Hepatocyte (in vitro differentiated cells): Measurements from ENCODE around the gene ASGR2. TPM values are rescaled to one million over a fixed set of nuclear protein-coding genes. Genes with fewer than 3 reads are reported as not detected.

Source experiments
- DNase-seq: peaks from one replicate; pipeline ENCODE4 v3.0.0-alpha.2; 2016; ENCODE audit warnings: low spot score
- H2AFZ ChIP-seq: fragments of 200-600 bp; sonication (generic); 2 replicates; pipeline ENCODE4 v1.6.0; 2016; ENCODE audit warnings: antibody characterized with exemption, mild to moderate bottlenecking
- H3K27ac ChIP-seq: fragments of 200-600 bp; sonication (generic); 2 replicates; pipeline ENCODE4 v1.5.1; 2016; ENCODE audit warnings: mild to moderate bottlenecking
- H3K27me3 ChIP-seq: fragments of 200-600 bp; sonication (generic); 2 replicates; pipeline ENCODE4 v1.6.1; 2016
- H3K36me3 ChIP-seq: fragments of 200-600 bp; sonication (generic); replicated peaks from 2 replicates; pipeline ENCODE4 v1.5.1; 2016; ENCODE audit warnings: low read depth; ENCODE audit not compliant: insufficient read depth
- H3K4me1 ChIP-seq: fragments of 200-600 bp; sonication (generic); 2 replicates; pipeline ENCODE4 v1.5.1; 2016; ENCODE audit warnings: mild to moderate bottlenecking, moderate library complexity; ENCODE audit not compliant: insufficient read depth
- H3K4me2 ChIP-seq: fragments of 200-600 bp; sonication (generic); 2 replicates; pipeline ENCODE4 v1.6.0; 2016
- H3K4me3 ChIP-seq: fragments of 200-600 bp; sonication (generic); 2 replicates; pipeline ENCODE4 v1.5.1; 2016; ENCODE audit warnings: mild to moderate bottlenecking
- H3K79me2 ChIP-seq: fragments of 200-600 bp; sonication (generic); 2 replicates; pipeline ENCODE4 v1.6.0; 2017; ENCODE audit warnings: mild to moderate bottlenecking
- H3K9me2 ChIP-seq: fragments of 200-600 bp; sonication (generic); replicated peaks from 2 replicates; pipeline ENCODE4 v1.6.0; 2017; ENCODE audit warnings: mild to moderate bottlenecking; ENCODE audit not compliant: insufficient read depth
- H3K9me3 ChIP-seq: fragments of 200-600 bp; sonication (generic); 2 replicates; pipeline ENCODE4 v1.5.1; 2016; ENCODE audit warnings: low read depth, mild to moderate bottlenecking
- H4K20me1 ChIP-seq: fragments of 200-600 bp; sonication (generic); 2 replicates; pipeline ENCODE4 v1.6.0; 2016; ENCODE audit warnings: mild to moderate bottlenecking; ENCODE audit not compliant: insufficient read depth, poor library complexity, severe bottlenecking
- CTCF ChIP-seq: fragments of 200-600 bp; sonication (generic); IDR thresholded peaks from 2 replicates; pipeline ENCODE4 v1.5.1; 2016; ENCODE audit warnings: antibody characterized with exemption, mild to moderate bottlenecking; ENCODE audit not compliant: poor library complexity
- EZH2 ChIP-seq: fragments of 200-600 bp; sonication (generic); IDR thresholded peaks from 2 replicates; pipeline ENCODE4 v1.6.1; 2016; ENCODE audit warnings: antibody characterized with exemption, mild to moderate bottlenecking, borderline replicate concordance
- EZH2phosphoT487 ChIP-seq: fragments of 200-600 bp; sonication (generic); IDR thresholded peaks from one replicate; pipeline ENCODE4 v1.6.1; 2018; ENCODE audit warnings: antibody characterized with exemption, mild to moderate bottlenecking, low read depth, moderate library complexity; ENCODE audit not compliant: unreplicated experiment, severe bottlenecking
- WGBS: methylation state at CpG from one replicate; pipeline ENCODE4 v1.1.6; 2016; ENCODE audit warnings: low lambda C conversion rate; ENCODE audit errors: missing lambda C conversion rate; 5-methylcytosine and 5-hydroxymethylcytosine counted together
- polyA plus RNA-seq: library from polyadenylated mRNA; unstranded; fragments of >200 nt; fragmentation: Nextera tagmentation; extraction: Ambion mirVana; gene quantifications from 2 replicates; pipeline ENCODE4 v1.2.1, GENCODE V29; 2016
- total RNA-seq: library from RNA; depleted of rRNA; stranded (reverse); fragments of >200 nt; gene quantifications from 2 replicates; pipeline ENCODE4 v1.2.3, GENCODE V29; 2014

Gene ASGR2
- total and polyA plus RNA-seq, 2 experiments from 2014 or later: 65.5 to 90.6 TPM

- no peak overlapping the region for H3K27ac ChIP-seq
- DNase-seq: no peak
- 34% methylated on average over 3 of the region's 3 CpGs for WGBS
- H3K9me2 ChIP-seq: no peaks in the 10 kb centered on the region
- no peak overlapping the region for H3K4me2 ChIP-seq
- H3K4me3 ChIP-seq: no peak overlapping the region
- no peaks in the 10 kb centered on the region for H3K9me3 ChIP-seq
- H2AFZ ChIP-seq: no peak overlapping the region
- no peaks in the 10 kb centered on the region for H3K79me2 ChIP-seq
- TF ChIP-seq EZH2phosphoT487: no peak
- TF ChIP-seq CTCF: no peak
- no peak for TF ChIP-seq EZH2
- H4K20me1 ChIP-seq: no peaks in the 10 kb centered on the region
- no peaks in the 10 kb centered on the region for H3K27me3 ChIP-seq
- H3K36me3 ChIP-seq: no peaks in the 10 kb centered on the region
- H3K4me1 ChIP-seq: no peaks in the 10 kb centered on the region
Observed at GRCh38 chr17:7147772-7148171, 33.1 kb upstream of the ASGR2 start.

- Histone ChIP-seq H3K4me1 (peaks cover 4% of the 10 kb centered on the region), H3K27ac (no peak overlapping the region), H3K4me3 (no peak overlapping the region), H3K79me2 (no peaks in the 10 kb centered on the region), H2AFZ (no peak overlapping the region), H3K4me2 (no peak overlapping the region), H4K20me1 (no peaks in the 10 kb centered on the region), H3K9me2 (no peaks in the 10 kb centered on the region), H3K27me3 (no peaks in the 10 kb centered on the region), H3K9me3 (no peaks in the 10 kb centered on the region), H3K36me3 (no peaks in the 10 kb centered on the region)
- no peak for DNase-seq
- 55% methylated on average over 5 of the region's 6 CpGs for WGBS
- no peak for TF ChIP-seq EZH2phosphoT487
- no peak for TF ChIP-seq EZH2
- no peak for TF ChIP-seq CTCF
Observed at GRCh38 chr17:7146115-7146514, 31.5 kb upstream of the ASGR2 start.

GRCh38 chr17:7144213-7144612 lies 29.6 kb upstream of the ASGR2 start:
- no peaks in the 10 kb centered on the region for H3K9me3 ChIP-seq
- no peak overlapping the region for H3K4me2 ChIP-seq
- DNase-seq: no peak
- WGBS: 85% methylated on average over 11 of the region's 11 CpGs
- H3K36me3 ChIP-seq: no peaks in the 10 kb centered on the region
- no peaks in the 10 kb centered on the region for H3K27me3 ChIP-seq
- H3K4me1 ChIP-seq: peaks cover 4% of the 10 kb centered on the region
- no peak overlapping the region for H3K4me3 ChIP-seq
- H3K9me2 ChIP-seq: no peaks in the 10 kb centered on the region
- TF ChIP-seq EZH2 (no peak), EZH2phosphoT487 (no peak)
- no peaks in the 10 kb centered on the region for H4K20me1 ChIP-seq
- no peak overlapping the region for H3K27ac ChIP-seq
- no peaks in the 10 kb centered on the region for H3K79me2 ChIP-seq
- no peak overlapping the region for H2AFZ ChIP-seq

GRCh38 chr17:7141824-7142223 lies 27.2 kb upstream of the ASGR2 start:
- H3K4me1 ChIP-seq: peaks cover 4% of the 10 kb centered on the region
- no peaks in the 10 kb centered on the region for H3K36me3 ChIP-seq
- H3K27me3 ChIP-seq: no peaks in the 10 kb centered on the region
- TF ChIP-seq CTCF (no peak), EZH2 (no peak), EZH2phosphoT487 (no peak)
- H3K4me2 ChIP-seq: peak overlapping the region; percentile 31
- peak overlapping the region; percentile 59 for H3K27ac ChIP-seq
- WGBS: 41% methylated on average over 10 of the region's 10 CpGs
- no peaks in the 10 kb centered on the region for H3K79me2 ChIP-seq
- H3K4me3 ChIP-seq: no peak overlapping the region
- peak; percentile 57 for DNase-seq
- H3K9me2 ChIP-seq: no peaks in the 10 kb centered on the region
- no peaks in the 10 kb centered on the region for H3K9me3 ChIP-seq
- no peak overlapping the region for H2AFZ ChIP-seq
- no peaks in the 10 kb centered on the region for H4K20me1 ChIP-seq
